ENCODE data around the gene SH3PXD2A. TPM values are rescaled to one million over a fixed set of nuclear protein-coding genes. Genes with fewer than 3 reads are reported as not detected.

Gene SH3PXD2A
- total and polyA plus RNA-seq, 10 of the 15 experiments (the other 5 are each of a cell fraction or from before 2014, with no cell fraction given), result 0.63 to 14.0 (median 4.4) TPM

GRCh38 chr10:103876155-103876554 lies 20.8 kb upstream of the SH3PXD2A start:
- no peak overlapping the region for H3K9ac ChIP-seq (ENCODE audit: control insufficient read depth, insufficient read depth, low read length)
- no peak for TF ChIP-seq ZNF207 (IDR thresholded peaks at IDR 0.05; ENCODE audit: borderline replicate concordance)
- TF ChIP-seq HSF1 (IDR thresholded peaks at IDR 0.05; ENCODE audit: low read depth, low read length), result no peak
- no peak for TF ChIP-seq BHLHE40 (IDR thresholded peaks at IDR 0.05; ENCODE audit: borderline replicate concordance in 1 of 2, low read depth in 2 of 2, low read length in 1 of 2)
- TF ChIP-seq TCF12 (IDR thresholded peaks at IDR 0.05; ENCODE audit: low read depth, low read length), result no peak
- TF ChIP-seq TARDBP (IDR thresholded peaks at IDR 0.05; ENCODE audit: borderline replicate concordance), result no peak
- no peak for TF ChIP-seq PAX8 (IDR thresholded peaks at IDR 0.05)
- TF ChIP-seq CUX1 (IDR thresholded peaks at IDR 0.05; ENCODE audit: insufficient replicate concordance, low read depth, low read length), result no peak
- no peak for TF ChIP-seq IRF3 (IDR thresholded peaks at IDR 0.05)
- no peak for TF ChIP-seq FOXK2 (IDR thresholded peaks at IDR 0.05)
- TF ChIP-seq CREM (IDR thresholded peaks at IDR 0.05; ENCODE audit: low read depth), result no peak
- no peak for TF ChIP-seq NFYB (IDR thresholded peaks at IDR 0.05; ENCODE audit: insufficient read depth, low read depth, low read length)
- CTCF ChIA-PET, result interaction anchor here (0.8 to 3.4 kb wide), 4 partner anchors 9 to 165 kb away, joined by 3 to 10 read pairs (median 6); no protein-coding TSS in a partner anchor
- H2AFZ ChIP-seq (ENCODE audit: control insufficient read depth, low read depth, low read length), result no peak overlapping the region
- H3K4me2 ChIP-seq (ENCODE audit: control insufficient read depth, insufficient read depth), result no peak overlapping the region
- no peaks in the 10 kb centered on the region; a peak in 1 of 4 replicates for H3K36me3 ChIP-seq (ENCODE audit: control insufficient read depth in 2 of 2, insufficient read depth in 2 of 2, low read length in 1 of 2)
- POLR2A ChIA-PET, result no interaction called here
- FAIRE-seq (no peak), DNase-seq (ENCODE audit: low read depth, low spot score) (no peak), ATAC-seq (no peak)
- WGBS (ENCODE audit: insufficient coverage, insufficient replicate concordance, low lambda C conversion rate, missing lambda C conversion rate), result 88% methylated on average over 5 of the region's 5 CpGs
- SMC1A ChIA-PET (ENCODE audit: uncharacterized antibody, unreplicated experiment), result interaction anchor here (0.6 to 1.2 kb wide), 3 partner anchors 35 to 208 kb away, joined by 3 to 4 read pairs (median 3); no protein-coding TSS in a partner anchor
- RAD21 ChIA-PET (ENCODE audit: unreplicated experiment), result no interaction called here
- H3K27me3 ChIP-seq (replicated peaks in 1 of 2; ENCODE audit: control insufficient read depth in 2 of 2, insufficient read depth in 2 of 2, low read length in 1 of 2), result no peaks in the 10 kb centered on the region
- no peaks in the 10 kb centered on the region for H4K20me1 ChIP-seq (ENCODE audit: control insufficient read depth, insufficient read depth)
- H3K27ac ChIP-seq (ENCODE audit: control insufficient read depth, insufficient read depth), result no peak overlapping the region
- intact Hi-C loops (cut with micrococcal nuclease; ENCODE audit: unreplicated experiment) (no loop called here), in situ Hi-C loops (cut with MboI) (no loop called here)
- BruUV-seq (replicated peaks), result no TSS peak
- H3K9me3 ChIP-seq (replicated peaks; ENCODE audit: control insufficient read depth, insufficient read depth, low read length), result no peaks in the 10 kb centered on the region
- no peak overlapping the region for H3K4me3 ChIP-seq
- H3K79me2 ChIP-seq (ENCODE audit: control insufficient read depth, insufficient read depth, low read length), result no peaks in the 10 kb centered on the region
- H3K4me1 ChIP-seq (ENCODE audit: control insufficient read depth, insufficient read depth, low read length), result no peaks in the 10 kb centered on the region

All from GM12878 (cell line).